Choroid plexus epithelial cell (primary cell): Measurements from ENCODE around the gene SPOCK1.

Experiments
- DNase-seq: peaks from one replicate; pipeline ENCODE4 v3.0.0-alpha.2; 2010; ENCODE audit warnings: low read depth
- H3K4me3 ChIP-seq: 2 replicates; pipeline ENCODE4 v1.5.1; 2011; ENCODE audit warnings: low read depth, mild to moderate bottlenecking, control low read depth, low read length, moderate library complexity
- CTCF ChIP-seq: conservative IDR thresholded peaks from 2 replicates; pipeline ENCODE4 v1.5.1; 2011; ENCODE audit warnings: low read depth, mild to moderate bottlenecking, control low read depth, inconsistent platforms, low read length, moderate library complexity

Gene SPOCK1

GRCh38 chr5:137250421-137250820 lies 248.7 kb downstream of the SPOCK1 start:
- H3K4me3 ChIP-seq = no peak overlapping the region
- no peak for TF ChIP-seq CTCF
- DNase-seq = no peak

DNA sequence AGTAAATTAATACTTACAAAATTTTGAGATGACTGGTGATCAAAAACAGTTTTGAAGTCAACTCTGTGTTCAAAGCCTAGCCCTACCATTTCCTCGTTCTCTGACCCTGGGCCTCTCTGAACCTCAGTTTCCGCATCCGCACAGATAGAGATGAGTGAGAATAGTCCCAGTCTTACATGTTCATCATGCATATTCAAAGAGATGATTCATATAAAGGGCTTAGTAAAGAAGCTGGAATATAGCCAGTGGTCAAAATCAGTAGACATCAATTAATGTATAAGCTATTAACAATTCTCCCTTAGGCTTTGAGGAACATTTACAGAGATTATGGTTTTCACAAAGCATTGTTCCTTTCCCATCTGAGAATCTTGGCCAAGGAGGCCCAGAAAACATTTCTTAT lies 250.6 kb downstream of the SPOCK1 start:
- no peak for TF ChIP-seq CTCF
- no peak for DNase-seq
- no peak overlapping the region for H3K4me3 ChIP-seq

- no peak overlapping the region for H3K4me3 ChIP-seq
- no peak for TF ChIP-seq CTCF
Observed at GRCh38 chr5:137245438-137245837, 253.7 kb downstream of the SPOCK1 start.

DNA sequence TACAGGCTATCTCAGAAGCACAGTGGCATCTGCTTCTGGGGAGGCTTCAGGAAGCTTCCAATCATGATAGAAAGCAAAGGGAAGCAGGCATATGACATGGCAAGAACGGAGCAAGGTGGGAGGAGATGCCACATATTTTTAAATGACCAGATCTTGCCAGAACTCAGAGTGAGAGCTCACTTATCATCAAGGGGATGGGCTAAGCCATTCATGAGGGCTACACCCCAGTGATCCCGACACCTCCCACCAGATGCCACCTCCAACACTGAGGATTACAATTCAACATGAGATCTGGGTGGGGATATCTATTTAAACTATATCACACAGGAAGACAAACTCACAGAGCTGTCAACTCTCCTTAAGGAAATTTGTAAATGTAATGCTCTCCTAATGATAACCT lies 258.8 kb downstream of the SPOCK1 start:
- TF ChIP-seq CTCF = no peak
- no peak overlapping the region for H3K4me3 ChIP-seq
- no peak for DNase-seq

More at GRCh38 chr5:137245438-137245837, 253.7 kb downstream of the SPOCK1 start:
- DNase-seq = no peak

GRCh38 chr5:137236849-137237507 lies 262.1 kb downstream of the SPOCK1 start:
- no peak for TF ChIP-seq CTCF
- DNase-seq = no peak

GRCh38 chr5:137236252-137236651 lies 262.9 kb downstream of the SPOCK1 start:
- no peak overlapping the region for H3K4me3 ChIP-seq
- no peak for TF ChIP-seq CTCF
- no peak for DNase-seq

More at GRCh38 chr5:137236849-137237507, 262.1 kb downstream of the SPOCK1 start:
- no peak overlapping the region for H3K4me3 ChIP-seq
